HG03432 (cell line): ENCODE measurements around the gene TOLLIP.
"Not testable (repeated sequence)": the region's sequence is repeated elsewhere in the genome, so short reads cannot be mapped to it uniquely, and the experiment has no call there.

ENCODE experiments used
- ATAC-seq: cut with Tn5 transposase; IDR thresholded peaks from one replicate; pipeline ENCODE4 v1.9.1; 2021; ENCODE audit warnings: mild to moderate bottlenecking, moderate library complexity; ENCODE audit not compliant: unreplicated experiment

TOLLIP gene

DNA sequence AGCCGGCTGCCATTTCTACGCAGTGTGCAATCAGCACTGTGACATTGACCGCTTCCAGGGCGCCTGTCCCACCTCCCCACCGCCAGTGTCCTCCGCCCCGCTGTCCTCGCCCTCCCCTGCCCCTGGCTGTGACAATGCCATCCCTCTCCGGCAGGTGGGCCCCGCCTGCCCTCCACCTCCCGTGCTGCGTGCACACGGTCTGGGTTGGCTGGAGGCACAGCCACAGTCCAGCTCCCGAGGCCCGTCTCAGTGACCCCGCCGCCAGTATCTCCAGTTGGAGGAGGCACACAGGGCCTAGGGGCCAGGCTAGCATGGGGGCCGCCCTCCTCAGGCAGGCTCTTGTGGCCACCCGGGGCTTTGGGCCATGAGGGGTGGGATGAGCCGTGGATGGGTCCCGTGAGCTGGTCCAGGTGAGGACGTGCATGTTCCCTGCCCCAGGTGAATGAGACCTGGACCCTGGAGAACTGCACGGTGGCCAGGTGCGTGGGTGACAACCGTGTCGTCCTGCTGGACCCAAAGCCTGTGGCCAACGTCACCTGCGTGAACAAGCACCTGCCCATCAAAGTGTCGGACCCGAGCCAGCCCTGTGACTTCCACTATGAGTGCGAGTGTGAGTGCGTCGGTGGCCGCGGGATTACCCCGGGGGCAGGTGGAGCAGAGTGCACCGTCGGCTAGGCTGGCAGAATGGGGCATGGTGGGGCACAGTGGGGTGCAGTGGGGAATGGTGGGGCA is 56.9 kb downstream of the TOLLIP start:
- ATAC-seq, result no peak

DNA sequence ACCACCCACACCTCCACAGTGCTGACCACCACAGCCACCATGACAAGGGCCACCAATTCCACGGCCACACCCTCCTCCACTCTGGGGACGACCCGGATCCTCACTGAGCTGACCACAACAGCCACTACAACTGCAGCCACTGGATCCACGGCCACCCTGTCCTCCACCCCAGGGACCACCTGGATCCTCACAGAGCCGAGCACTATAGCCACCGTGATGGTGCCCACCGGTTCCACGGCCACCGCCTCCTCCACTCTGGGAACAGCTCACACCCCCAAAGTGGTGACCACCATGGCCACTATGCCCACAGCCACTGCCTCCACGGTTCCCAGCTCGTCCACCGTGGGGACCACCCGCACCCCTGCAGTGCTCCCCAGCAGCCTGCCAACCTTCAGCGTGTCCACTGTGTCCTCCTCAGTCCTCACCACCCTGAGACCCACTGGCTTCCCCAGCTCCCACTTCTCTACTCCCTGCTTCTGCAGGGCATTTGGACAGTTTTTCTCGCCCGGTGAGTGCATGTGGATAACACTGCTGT is 58.1 kb downstream of the TOLLIP start:
- no peak for ATAC-seq

DNA sequence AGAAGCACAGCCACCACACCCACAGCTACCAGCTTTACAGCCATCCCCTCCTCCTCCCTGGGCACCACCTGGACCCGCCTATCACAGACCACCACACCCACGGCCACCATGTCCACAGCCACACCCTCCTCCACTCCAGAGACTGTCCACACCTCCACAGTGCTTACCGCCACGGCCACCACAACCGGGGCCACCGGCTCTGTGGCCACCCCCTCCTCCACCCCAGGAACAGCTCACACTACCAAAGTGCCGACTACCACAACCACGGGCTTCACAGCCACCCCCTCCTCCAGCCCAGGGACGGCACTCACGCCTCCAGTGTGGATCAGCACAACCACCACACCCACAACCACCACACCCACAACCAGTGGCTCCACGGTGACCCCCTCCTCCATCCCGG is 59.0 kb downstream of the TOLLIP start:
- ATAC-seq, result not testable (repeated sequence)

- not testable (repeated sequence) for ATAC-seq
These were observed 60.5 kb downstream of the TOLLIP start for GRCh38 chr11:1248951-1249350.

DNA sequence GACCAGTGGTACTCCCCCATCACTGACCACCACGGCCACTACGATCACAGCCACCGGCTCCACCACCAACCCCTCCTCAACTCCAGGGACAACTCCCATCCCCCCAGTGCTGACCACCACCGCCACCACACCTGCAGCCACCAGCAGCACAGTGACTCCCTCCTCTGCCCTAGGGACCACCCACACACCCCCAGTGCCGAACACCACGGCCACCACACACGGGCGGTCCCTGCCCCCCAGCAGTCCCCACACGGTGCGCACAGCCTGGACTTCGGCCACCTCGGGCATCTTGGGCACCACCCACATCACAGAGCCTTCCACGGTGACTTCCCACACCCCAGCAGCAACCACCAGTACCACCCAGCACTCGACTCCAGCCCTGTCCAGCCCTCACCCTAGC is 62.4 kb downstream of the TOLLIP start:
- not testable (repeated sequence) for ATAC-seq

DNA sequence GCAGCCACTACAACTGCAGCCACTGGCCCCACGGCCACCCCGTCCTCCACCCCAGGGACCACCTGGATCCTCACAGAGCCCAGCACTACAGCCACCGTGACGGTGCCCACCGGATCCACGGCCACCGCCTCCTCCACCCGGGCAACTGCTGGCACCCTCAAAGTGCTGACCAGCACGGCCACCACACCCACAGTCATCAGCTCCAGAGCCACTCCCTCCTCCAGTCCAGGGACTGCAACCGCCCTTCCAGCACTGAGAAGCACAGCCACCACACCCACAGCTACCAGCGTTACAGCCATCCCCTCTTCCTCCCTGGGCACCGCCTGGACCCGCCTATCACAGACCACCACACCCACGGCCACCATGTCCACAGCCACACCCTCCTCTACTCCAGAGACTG is 63.1 kb downstream of the TOLLIP start:
- ATAC-seq, result not testable (repeated sequence)

DNA sequence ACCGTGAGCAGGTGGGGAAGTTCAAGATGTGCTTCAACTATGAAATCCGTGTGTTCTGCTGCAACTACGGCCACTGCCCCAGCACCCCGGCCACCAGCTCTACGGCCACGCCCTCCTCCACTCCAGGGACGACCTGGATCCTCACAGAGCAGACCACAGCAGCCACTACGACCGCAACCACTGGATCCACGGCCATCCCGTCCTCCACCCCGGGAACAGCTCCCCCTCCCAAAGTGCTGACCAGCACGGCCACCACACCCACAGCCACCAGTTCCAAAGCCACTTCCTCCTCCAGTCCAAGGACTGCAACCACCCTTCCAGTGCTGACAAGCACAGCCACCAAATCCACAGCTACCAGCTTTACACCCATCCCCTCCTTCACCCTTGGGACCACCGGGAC is 63.7 kb downstream of the TOLLIP start:
- not testable (repeated sequence) for ATAC-seq

- ATAC-seq, result not testable (repeated sequence)
These were observed 64.9 kb downstream of the TOLLIP start for GRCh38 chr11:1244557-1244956.

- ATAC-seq, result not testable (repeated sequence)
These were observed 65.9 kb downstream of the TOLLIP start for GRCh38 chr11:1243521-1243920.

GRCh38 chr11:1242751-1243150 is 66.7 kb downstream of the TOLLIP start:
- not testable (repeated sequence) for ATAC-seq

DNA sequence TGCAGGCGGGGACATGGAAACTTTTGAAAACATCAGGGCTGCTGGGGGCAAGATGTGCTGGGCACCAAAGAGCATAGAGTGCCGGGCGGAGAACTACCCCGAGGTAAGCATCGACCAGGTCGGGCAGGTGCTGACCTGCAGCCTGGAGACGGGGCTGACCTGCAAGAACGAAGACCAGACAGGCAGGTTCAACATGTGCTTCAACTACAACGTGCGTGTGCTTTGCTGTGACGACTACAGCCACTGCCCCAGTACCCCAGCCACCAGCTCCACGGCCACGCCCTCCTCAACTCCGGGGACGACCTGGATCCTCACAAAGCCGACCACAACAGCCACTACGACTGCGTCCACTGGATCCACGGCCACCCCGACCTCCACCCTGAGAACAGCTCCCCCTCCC is 67.1 kb downstream of the TOLLIP start:
- ATAC-seq, result no peak

DNA sequence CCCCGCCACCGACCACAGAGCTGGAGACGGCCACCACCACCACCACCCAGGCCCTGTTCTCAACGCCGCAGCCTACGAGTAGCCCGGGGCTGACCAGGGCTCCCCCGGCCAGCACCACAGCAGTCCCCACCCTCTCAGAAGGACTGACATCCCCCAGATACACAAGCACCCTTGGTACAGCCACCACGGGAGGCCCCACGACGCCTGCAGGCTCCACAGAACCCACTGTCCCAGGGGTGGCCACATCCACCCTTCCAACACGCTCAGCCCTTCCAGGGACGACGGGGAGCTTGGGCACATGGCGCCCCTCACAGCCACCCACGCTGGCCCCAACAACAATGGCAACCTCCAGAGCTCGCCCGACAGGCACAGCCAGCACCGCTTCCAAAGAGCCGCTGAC is 67.7 kb downstream of the TOLLIP start:
- no peak for ATAC-seq

GRCh38 chr11:1240771-1241170 is 68.7 kb downstream of the TOLLIP start:
- ATAC-seq, result no peak

- no peak for ATAC-seq
These were observed 69.7 kb downstream of the TOLLIP start for GRCh38 chr11:1239596-1240205.

GRCh38 chr11:1238767-1239595 is 70.5 kb downstream of the TOLLIP start:
- no peak for ATAC-seq

DNA sequence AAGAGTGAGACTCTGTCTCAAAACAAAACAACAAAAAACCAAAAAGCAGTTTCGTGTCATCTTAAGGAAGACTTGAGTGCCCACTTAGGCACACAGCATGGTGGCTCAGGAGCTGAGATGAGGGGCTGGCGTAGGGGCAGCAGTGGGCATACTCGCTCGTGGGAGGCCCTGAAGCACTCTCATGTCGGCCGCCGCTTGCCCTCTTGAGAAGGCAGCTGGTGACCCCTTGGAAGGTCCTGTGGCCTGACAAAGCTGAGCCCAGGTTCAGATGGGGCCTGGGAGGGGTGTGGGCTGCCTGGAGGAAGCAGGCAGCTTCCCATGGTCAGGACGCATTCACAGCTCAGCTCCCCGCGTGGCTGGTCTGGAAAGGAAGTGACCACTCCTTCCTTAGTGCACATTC is 71.6 kb downstream of the TOLLIP start:
- no peak for ATAC-seq

DNA sequence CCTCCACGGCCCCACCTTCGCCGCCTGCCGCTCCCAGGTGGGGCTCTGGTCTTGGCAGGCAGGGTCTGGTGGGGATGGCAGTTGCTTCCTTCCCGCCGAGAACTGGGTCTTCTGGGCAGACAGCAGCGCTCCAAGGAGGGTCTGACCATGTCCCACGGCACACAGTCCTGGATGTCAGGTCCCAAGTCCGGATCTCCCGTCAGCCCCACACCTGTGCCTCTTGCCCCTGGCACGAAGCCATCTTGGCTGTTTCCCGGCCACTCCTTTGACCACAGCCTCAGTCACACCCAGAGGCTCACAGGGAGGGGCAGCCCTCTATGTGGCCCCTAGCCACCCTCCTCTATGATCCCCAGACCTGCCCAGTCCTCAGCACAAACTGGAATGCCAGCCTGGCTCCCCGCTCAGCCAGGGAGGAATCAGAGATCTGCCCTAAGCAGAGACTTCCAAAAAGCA is 72.3 kb downstream of the TOLLIP start:
- no peak for ATAC-seq

DNA sequence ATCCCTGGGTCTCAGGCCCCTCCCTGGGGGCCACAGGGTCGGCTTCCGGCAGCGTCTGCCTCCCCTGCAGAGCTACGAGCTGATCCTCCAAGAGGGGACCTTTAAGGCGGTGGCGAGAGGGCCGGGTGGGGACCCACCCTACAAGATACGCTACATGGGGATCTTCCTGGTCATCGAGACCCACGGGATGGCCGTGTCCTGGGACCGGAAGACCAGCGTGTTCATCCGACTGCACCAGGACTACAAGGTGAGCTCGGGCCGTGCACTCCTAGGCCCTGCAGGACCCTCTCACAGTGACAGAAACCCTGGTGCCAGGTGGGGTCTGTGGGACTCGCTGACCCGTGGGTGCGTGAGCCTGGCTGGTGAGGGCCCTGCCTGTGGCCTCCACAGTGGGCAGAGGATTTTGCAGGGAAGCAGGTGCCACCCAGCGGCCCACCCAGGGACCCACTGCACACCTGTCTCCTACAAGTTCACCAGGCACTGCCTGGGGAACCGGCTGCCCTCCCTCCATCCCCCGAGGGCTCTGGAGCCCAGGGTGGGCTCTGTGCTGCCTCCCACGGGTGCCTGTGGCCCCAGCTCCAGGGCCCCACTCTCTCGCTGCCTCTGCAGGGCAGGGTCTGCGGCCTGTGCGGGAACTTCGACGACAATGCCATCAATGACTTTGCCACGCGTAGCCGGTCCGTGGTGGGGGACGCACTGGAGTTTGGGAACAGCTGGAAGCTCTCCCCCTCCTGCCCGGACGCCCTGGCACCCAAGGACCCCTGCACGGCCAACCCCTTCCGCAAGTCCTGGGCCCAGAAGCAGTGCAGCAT is 72.9 kb downstream of the TOLLIP start:
- no peak for ATAC-seq

GRCh38 chr11:1235901-1236315 is 73.5 kb downstream of the TOLLIP start:
- no peak for ATAC-seq

GRCh38 chr11:1235306-1235900 is 74.0 kb downstream of the TOLLIP start:
- no peak for ATAC-seq
